ENCODE data around the gene RNF220. TPM values are rescaled to one million over a fixed set of nuclear protein-coding genes. Genes with fewer than 3 reads are reported as not detected.

RNF220 gene
- total and polyA plus RNA-seq, 2 of the 13 experiments (the other 11 are each of a cell fraction or from before 2014, with no cell fraction given) = 48.2 to 72.1 TPM

GRCh38 chr1:44631647-44632539 lies 226.8 kb downstream of the RNF220 start (continued):
- TF ChIP-seq ZNF503 (CRISPR knock-in tag; IDR thresholded peaks at IDR 0.05) (0 out of 2 replicates have a peak, but pooled peaks have one; percentile 14), ARNTL (CRISPR knock-in tag; IDR thresholded peaks at IDR 0.05) (0 out of 2 replicates have a peak, but pooled peaks have one; percentile 45), REPIN1 (CRISPR knock-in tag; IDR thresholded peaks at IDR 0.05; ENCODE audit: borderline replicate concordance, low read depth) (0 out of 2 replicates have a peak, but pooled peaks have one; percentile 19), KDM5A (IDR thresholded peaks at IDR 0.05; ENCODE audit: borderline replicate concordance, low read length) (peak; percentile 46; the same call in 1 of the 2 replicates), SP1 (IDR thresholded peaks at IDR 0.05) (no peak), SP1 (CRISPR knock-in tag; IDR thresholded peaks at IDR 0.05) (0 out of 2 replicates have a peak, but pooled peaks have one; percentile 21), TBP (CRISPR knock-in tag; IDR thresholded peaks at IDR 0.05) (no peak), ZNF776 (CRISPR knock-in tag; IDR thresholded peaks at IDR 0.05) (peak; percentile 88), KMT2B (CRISPR knock-in tag; IDR thresholded peaks at IDR 0.05) (0 out of 2 replicates have a peak, but pooled peaks have one; percentile 53), ZNF101 (CRISPR knock-in tag; IDR thresholded peaks at IDR 0.05; ENCODE audit: borderline replicate concordance, low read depth) (no peak), ZNF343 (CRISPR knock-in tag; IDR thresholded peaks at IDR 0.05) (peak; percentile 99), HDAC2 (CRISPR knock-in tag; IDR thresholded peaks at IDR 0.05) (no peak), GZF1 (CRISPR knock-in tag; IDR thresholded peaks at IDR 0.05) (no peak), RCOR2 (CRISPR knock-in tag; IDR thresholded peaks at IDR 0.05) (no peak), SALL1 (CRISPR knock-in tag; IDR thresholded peaks at IDR 0.05) (peak; percentile 63), ZNF788 (CRISPR knock-in tag; IDR thresholded peaks at IDR 0.05; ENCODE audit: borderline replicate concordance) (peak; percentile 76; the same call in 1 of the 2 replicates), SNAPC5 (CRISPR knock-in tag; IDR thresholded peaks at IDR 0.05; ENCODE audit: borderline replicate concordance) (no peak), HBP1 (CRISPR knock-in tag; IDR thresholded peaks at IDR 0.05; ENCODE audit: low read depth) (0 out of 2 replicates have a peak, but pooled peaks have one; percentile 59), SAP130 (CRISPR knock-in tag; IDR thresholded peaks at IDR 0.05; ENCODE audit: low read depth) (peak; percentile 83), TAF1 (CRISPR knock-in tag; IDR thresholded peaks at IDR 0.05) (peak; percentile 74), ZFAT (CRISPR knock-in tag; conservative IDR thresholded peaks at IDR 0.05) (no peak), ZEB1 (IDR thresholded peaks at IDR 0.05; ENCODE audit: insufficient replicate concordance, low read depth) (peak; percentile 12), SCMH1 (CRISPR knock-in tag; IDR thresholded peaks at IDR 0.05; ENCODE audit: borderline replicate concordance) (no peak), ZFYVE20 (CRISPR knock-in tag; IDR thresholded peaks at IDR 0.05; ENCODE audit: borderline replicate concordance, low read depth) (no peak), CCAR2 (optimal IDR thresholded peaks at IDR 0.05; ENCODE audit: low read depth, low read length) (no peak), ATF1 (CRISPR knock-in tag; IDR thresholded peaks at IDR 0.05) (no peak), ZNF777 (CRISPR knock-in tag; IDR thresholded peaks at IDR 0.05) (no peak), TGIF2 (CRISPR knock-in tag; IDR thresholded peaks at IDR 0.05) (no peak; the same call in 1 of the 2 replicates)
- TF ChIP-seq, protein P1, sequence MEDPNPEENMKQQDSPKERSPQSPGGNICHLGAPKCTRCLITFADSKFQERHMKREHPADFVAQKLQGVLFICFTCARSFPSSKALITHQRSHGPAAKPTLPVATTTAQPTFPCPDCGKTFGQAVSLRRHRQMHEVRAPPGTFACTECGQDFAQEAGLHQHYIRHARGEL (CRISPR knock-in tag; IDR thresholded peaks at IDR 0.05) = no peak
